ENCODE measurements around the gene DNAJC17.

Gene DNAJC17

GRCh38 chr15:40843885-40844695 lies 36.8 kb upstream of the DNAJC17 start, which contains the start of gene SPINT1:
TSS of gene SPINT1 (plus strand) at chr15:40844048. CDS start at chr15:40844555, 507 bp downstream.
- Histone ChIP-seq H3K27ac (ENCODE audit: low read depth, low read length, poor library complexity, severe bottlenecking) (no peak within 1 kb of the TSS), H3K27me3 (ENCODE audit: insufficient read depth, low read length) (no peaks in the 10 kb centered on the region), H3K9me3 (ENCODE audit: low read length) (no peaks in the 10 kb centered on the region), H3K79me2 (ENCODE audit: insufficient read depth, low read length) (no peaks in the 10 kb centered on the region), H3K9me2 (ENCODE audit: low read depth, low read length) (no peaks in the 10 kb centered on the region), H2AFZ (ENCODE audit: low read length) (peak within 1 kb of the TSS; percentile 18), H3K4me1 (ENCODE audit: insufficient read depth, low read length, severe bottlenecking) (peaks cover 37% of the 10 kb centered on the region), H3K4me3 (ENCODE audit: low read depth, low read length, poor library complexity, severe bottlenecking) (peak within 1 kb of the TSS; percentile 68), H3F3A (ENCODE audit: insufficient read depth, low read length) (no peaks in the 10 kb centered on the region), H3K36me3 (ENCODE audit: insufficient read depth, low read length) (no peaks in the 10 kb centered on the region), H4K20me1 (ENCODE audit: insufficient read depth, low read length) (no peaks in the 10 kb centered on the region), H3K9ac (ENCODE audit: low read length) (peak within 1 kb of the TSS; percentile 70), H3K4me2 (ENCODE audit: low read length) (peak within 1 kb of the TSS; percentile 91)
- TF ChIP-seq, protein P1, sequence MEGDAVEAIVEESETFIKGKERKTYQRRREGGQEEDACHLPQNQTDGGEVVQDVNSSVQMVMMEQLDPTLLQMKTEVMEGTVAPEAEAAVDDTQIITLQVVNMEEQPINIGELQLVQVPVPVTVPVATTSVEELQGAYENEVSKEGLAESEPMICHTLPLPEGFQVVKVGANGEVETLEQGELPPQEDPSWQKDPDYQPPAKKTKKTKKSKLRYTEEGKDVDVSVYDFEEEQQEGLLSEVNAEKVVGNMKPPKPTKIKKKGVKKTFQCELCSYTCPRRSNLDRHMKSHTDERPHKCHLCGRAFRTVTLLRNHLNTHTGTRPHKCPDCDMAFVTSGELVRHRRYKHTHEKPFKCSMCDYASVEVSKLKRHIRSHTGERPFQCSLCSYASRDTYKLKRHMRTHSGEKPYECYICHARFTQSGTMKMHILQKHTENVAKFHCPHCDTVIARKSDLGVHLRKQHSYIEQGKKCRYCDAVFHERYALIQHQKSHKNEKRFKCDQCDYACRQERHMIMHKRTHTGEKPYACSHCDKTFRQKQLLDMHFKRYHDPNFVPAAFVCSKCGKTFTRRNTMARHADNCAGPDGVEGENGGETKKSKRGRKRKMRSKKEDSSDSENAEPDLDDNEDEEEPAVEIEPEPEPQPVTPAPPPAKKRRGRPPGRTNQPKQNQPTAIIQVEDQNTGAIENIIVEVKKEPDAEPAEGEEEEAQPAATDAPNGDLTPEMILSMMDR (IDR thresholded peaks at IDR 0.05; ENCODE audit: low read length): no peak
- TF ChIP-seq EZH2 (IDR thresholded peaks at IDR 0.05; ENCODE audit: borderline replicate concordance, low read length): no peak

- Histone ChIP-seq H3K27ac (ENCODE audit: low read depth, low read length, poor library complexity, severe bottlenecking) (no peak overlapping the region), H3K4me1 (ENCODE audit: insufficient read depth, low read length, severe bottlenecking) (peaks cover 37% of the 10 kb centered on the region), H3K4me2 (ENCODE audit: low read length) (peak overlapping the region; percentile 91), H3K9me3 (ENCODE audit: low read length) (no peaks in the 10 kb centered on the region), H3K36me3 (ENCODE audit: insufficient read depth, low read length) (no peaks in the 10 kb centered on the region), H3F3A (ENCODE audit: insufficient read depth, low read length) (no peaks in the 10 kb centered on the region), H3K9me2 (ENCODE audit: low read depth, low read length) (no peaks in the 10 kb centered on the region), H3K27me3 (ENCODE audit: insufficient read depth, low read length) (no peaks in the 10 kb centered on the region), H3K4me3 (ENCODE audit: low read depth, low read length, poor library complexity, severe bottlenecking) (peak overlapping the region; percentile 68), H3K9ac (ENCODE audit: low read length) (peak overlapping the region; percentile 54; the same call in 1 of the 2 replicates), H3K79me2 (ENCODE audit: insufficient read depth, low read length) (no peaks in the 10 kb centered on the region), H4K20me1 (ENCODE audit: insufficient read depth, low read length) (no peaks in the 10 kb centered on the region), H2AFZ (ENCODE audit: low read length) (no peak overlapping the region; the same call in 1 of the 2 replicates)
- TF ChIP-seq, protein P1 (IDR thresholded peaks at IDR 0.05; ENCODE audit: low read length): no peak
- TF ChIP-seq EZH2 (IDR thresholded peaks at IDR 0.05; ENCODE audit: borderline replicate concordance, low read length): no peak
Measured at GRCh38 chr15:40843261-40843884, 36.1 kb upstream of the DNAJC17 start.

- H2AFZ ChIP-seq (ENCODE audit: low read length): no peak overlapping the region
- H3K36me3 ChIP-seq (ENCODE audit: insufficient read depth, low read length): no peaks in the 10 kb centered on the region
- TF ChIP-seq, protein P1 (IDR thresholded peaks at IDR 0.05; ENCODE audit: low read length): no peak
- TF ChIP-seq EZH2 (IDR thresholded peaks at IDR 0.05; ENCODE audit: borderline replicate concordance, low read length): no peak
- H3K4me3 ChIP-seq (ENCODE audit: low read depth, low read length, poor library complexity, severe bottlenecking): no peak overlapping the region
- H3K27me3 ChIP-seq (ENCODE audit: insufficient read depth, low read length): no peaks in the 10 kb centered on the region
- no peak overlapping the region for H3K4me2 ChIP-seq (ENCODE audit: low read length)
- no peaks in the 10 kb centered on the region for H3K79me2 ChIP-seq (ENCODE audit: insufficient read depth, low read length)
- H3K27ac ChIP-seq (ENCODE audit: low read depth, low read length, poor library complexity, severe bottlenecking): no peak overlapping the region
- no peak overlapping the region for H3K9ac ChIP-seq (ENCODE audit: low read length)
- H3K4me1 ChIP-seq (ENCODE audit: insufficient read depth, low read length, severe bottlenecking): peaks cover 28% of the 10 kb centered on the region
- H3K9me2 ChIP-seq (ENCODE audit: low read depth, low read length): no peaks in the 10 kb centered on the region
- H4K20me1 ChIP-seq (ENCODE audit: insufficient read depth, low read length): no peaks in the 10 kb centered on the region
- H3K9me3 ChIP-seq (ENCODE audit: low read length): no peaks in the 10 kb centered on the region
- no peaks in the 10 kb centered on the region for H3F3A ChIP-seq (ENCODE audit: insufficient read depth, low read length)
Measured at GRCh38 chr15:40841741-40842140, 34.5 kb upstream of the DNAJC17 start.

Data from OCI-LY1 (cell line).